Right lobe of liver (tissue), 6 donors: Measurements from ENCODE around the gene FBXL2. TPM values are rescaled to one million over a fixed set of nuclear protein-coding genes. Genes with fewer than 3 reads are reported as not detected.

Experiments
- ATAC-seq, 4 donors: fragments of 200-7000 bp; cut with Tn5 transposase; one replicate each; pipeline ENCODE4 v1.9.1; 2020; ENCODE audit warnings: mild to moderate bottlenecking in 4 of 4, moderate library complexity in 4 of 4
- DNase-seq, 3 donors: peaks; one replicate each; pipeline ENCODE4 v3.0.0-alpha.2; 2020
- H3K27ac ChIP-seq, 3 donors: fragments of 200-600 bp; one replicate each; pipeline ENCODE4 v1.8.0; 2022
- H3K27me3 ChIP-seq, 2 donors: fragments of 200-600 bp; one replicate each; pipeline ENCODE4 v1.8.0; 2022
- H3K36me3 ChIP-seq, 4 donors: fragments of 200-600 bp; sonication (generic) in 1 of 4; one replicate each; pipeline versions ENCODE4 v1.5.1 to v1.8.0; 2017 to 2022; ENCODE audit warnings: control low read depth in 1 of 4
- H3K4me1 ChIP-seq, 4 donors: fragments of 200-600 bp; sonication (generic) in 1 of 4; one replicate each; pipeline versions ENCODE4 v1.5.1 to v1.8.0; 2017 to 2022; ENCODE audit warnings: control low read depth in 1 of 4
- H3K4me3 ChIP-seq, 3 donors: fragments of 200-600 bp; one replicate each; pipeline ENCODE4 v1.8.0; 2022
- H3K9me3 ChIP-seq, 4 donors: fragments of 200-600 bp; sonication (generic) in 1 of 4; one replicate each; pipeline versions ENCODE4 v1.5.1 to v1.8.0; 2017 to 2022; ENCODE audit warnings: control low read depth in 1 of 4
- CTCF ChIP-seq, 4 donors: fragments of 200-600 bp in 3 of 4; fragments of 450-650 bp in 1 of 4; IDR thresholded peaks; one replicate each; pipeline versions ENCODE4 v1.5.1 to v1.8.0; 2016 to 2022; ENCODE audit warnings: antibody characterized with exemption in 4 of 4, mild to moderate bottlenecking in 2 of 4
- WGBS: methylation state at CpG from one replicate; pipeline ENCODE4 v1.1.6; 2018; ENCODE audit warnings: low coverage, low lambda C conversion rate; ENCODE audit not compliant: insufficient coverage; ENCODE audit errors: missing lambda C conversion rate; 5-methylcytosine and 5-hydroxymethylcytosine counted together
- intact Hi-C, 2 donors: fragments of 100-400 bp; cut with DNase I; formaldehyde crosslinking; loops; one replicate each; pipeline versions ENCODE4 v1.11.2 to v1.14.1; 2022
- small RNA-seq, 2 experiments: library from RNA; depleted of rRNA; stranded (forward); fragments of <200 nt; gene quantifications; one replicate each; pipeline ENCODE3, GENCODE V24; 2016
- total RNA-seq, 6 experiments: library from RNA; depleted of rRNA in 2 of 6; stranded (reverse); fragments of >200 nt in 2 of 6; fragmentation: NEBNext Ultra II Directional in 3 of 6; extraction: Animal tissue kit (Norgen Biotek cat#: 25700) in 3 of 6; gene quantifications; one replicate each; pipeline versions ENCODE4 v1.1.0 to v1.2.4, GENCODE V29; 2016 to 2023
- donor health status: DM: no; HTN: yes; CAD: no.
- donor health status: DM: no; HTN: no; CAD: no.
- donor health status: DM: no; HTN: no; CAD: no.
- donor health status: DM: no; HTN: yes; CAD: no.
- donor health status: DM: no; HTN: yes; CAD: no.

The FBXL2 gene
- total RNA-seq, 6 experiments from 2014 or later = 0.06 to 0.43 (median 0.31) TPM

GRCh38 chr3:33433843-33434242 is 156.6 kb downstream of the FBXL2 start:
- H3K4me1 ChIP-seq = peaks cover 0 to 81% (median 18%) of the 10 kb centered on the region in 4 donors
- no peak for TF ChIP-seq CTCF (IDR thresholded peaks at IDR 0.05)
- DNase-seq (no peak), ATAC-seq (peak; percentile 55 to 73 (median 63))
- peak overlapping the region in 1 of 3 donors; percentile 32 for H3K27ac ChIP-seq
- H3K27me3 ChIP-seq = no peaks in the 10 kb centered on the region
- WGBS = 13% methylated on average over 2 of the region's 2 CpGs
- no peaks in the 10 kb centered on the region for H3K9me3 ChIP-seq
- intact Hi-C loops = no loop called here
- H3K4me3 ChIP-seq = no peak overlapping the region
- H3K36me3 ChIP-seq = no peaks in the 10 kb centered on the region

Small RNA genes lying within 50 kb of the gene (small RNA-seq; reads per million reads assigned to genes)
- gene RNU7-110P = 0 reads per million in 2 experiments

Other genes starting within 250 kb of the FBXL2 start
- 10 to 100 TPM; 42.7 to 52.7 (median 49.4) TPM for gene GLB1, start 180.3 kb upstream of the FBXL2 start, total RNA-seq
- 1 to 10 TPM; 2.8 to 3.8 (median 3.4) TPM for gene TMPPE, start 180.3 kb upstream of the FBXL2 start, total RNA-seq
- gene CRTAP, start 163.4 kb upstream of the FBXL2 start, total RNA-seq = 10 to 100 TPM; 33.1 to 54.9 (median 46.8) TPM
- under 1 TPM in 4 of 6 experiments, not detected in 2; 0.05 to 0.20 (median 0.16) TPM for gene SUSD5, start 58.6 kb upstream of the FBXL2 start, total RNA-seq
- 10 to 100 TPM; 20.5 to 39.2 (median 33.1) TPM for gene UBP1, start 163.0 kb downstream of the FBXL2 start, total RNA-seq